ENCODE data around the gene RRP1.

The RRP1 gene

DNA sequence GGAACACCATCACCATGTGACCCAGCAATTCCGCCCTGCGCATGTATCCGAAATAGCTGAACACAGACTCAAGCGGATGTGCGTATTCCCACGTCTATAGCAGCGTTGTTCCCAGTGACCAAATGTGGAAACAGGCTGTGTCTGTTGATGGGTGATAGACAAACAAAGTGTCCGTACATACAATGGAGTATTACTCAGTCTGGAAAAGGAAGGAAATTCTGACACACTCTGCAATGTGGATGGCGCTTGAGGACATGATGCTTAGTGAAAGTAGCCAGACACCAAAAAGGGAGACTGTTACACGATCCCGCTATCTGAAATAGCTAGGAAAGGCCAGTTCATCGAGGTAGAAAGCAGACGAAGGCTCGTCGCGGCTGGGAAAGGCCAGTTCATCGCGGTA lies 44.7 kb upstream of the RRP1 start:
- Histone ChIP-seq H3K27me3 (no peaks in the 10 kb centered on the region), H3K9me3 (no peaks in the 10 kb centered on the region), H3K36me3 (peaks cover 90% of the 10 kb centered on the region), H3K27ac (no peak overlapping the region), H3K4me3 (ENCODE audit: low read depth in 1 of 2, low read length in 1 of 2) (no peak overlapping the region), H3K4me1 (ENCODE audit: control insufficient read depth in 1 of 2, insufficient read depth in 1 of 2, low read depth in 1 of 2, low read length in 1 of 2) (peaks cover 0 to 3% of the 10 kb centered on the region in 2 experiments)
- TF ChIP-seq CTCF (IDR thresholded peaks at IDR 0.05), result no peak

- Histone ChIP-seq H3K27ac (no peak overlapping the region), H3K4me3 (ENCODE audit: low read depth in 1 of 2, low read length in 1 of 2) (no peak overlapping the region), H3K27me3 (no peaks in the 10 kb centered on the region), H3K9me3 (no peaks in the 10 kb centered on the region), H3K36me3 (peaks cover 96% of the 10 kb centered on the region), H3K4me1 (ENCODE audit: control insufficient read depth in 1 of 2, insufficient read depth in 1 of 2, low read depth in 1 of 2, low read length in 1 of 2) (no peaks in the 10 kb centered on the region)
- no peak for TF ChIP-seq CTCF (IDR thresholded peaks at IDR 0.05)
Observed at GRCh38 chr21:43745772-43746517, 43.4 kb upstream of the RRP1 start.

- Histone ChIP-seq H3K4me1 (ENCODE audit: control insufficient read depth in 1 of 2, insufficient read depth in 1 of 2, low read depth in 1 of 2, low read length in 1 of 2) (no peaks in the 10 kb centered on the region), H3K27me3 (no peaks in the 10 kb centered on the region), H3K27ac (no peak overlapping the region), H3K4me3 (ENCODE audit: low read depth in 1 of 2, low read length in 1 of 2) (no peak overlapping the region), H3K36me3 (peaks cover 100% of the 10 kb centered on the region), H3K9me3 (no peaks in the 10 kb centered on the region)
- no peak for TF ChIP-seq CTCF (IDR thresholded peaks at IDR 0.05)
Observed at GRCh38 chr21:43748622-43749021, 40.8 kb upstream of the RRP1 start.

GRCh38 chr21:43749651-43750262 lies 39.6 kb upstream of the RRP1 start:
- H3K27me3 ChIP-seq, result no peaks in the 10 kb centered on the region
- H3K36me3 ChIP-seq, result peaks cover 100% of the 10 kb centered on the region
- no peaks in the 10 kb centered on the region for H3K4me1 ChIP-seq (ENCODE audit: control insufficient read depth in 1 of 2, insufficient read depth in 1 of 2, low read depth in 1 of 2, low read length in 1 of 2)
- peak overlapping the region; percentile 25 for H3K27ac ChIP-seq
- H3K4me3 ChIP-seq (ENCODE audit: low read depth in 1 of 2, low read length in 1 of 2), result no peak overlapping the region
- TF ChIP-seq CTCF (IDR thresholded peaks at IDR 0.05), result no peak
- no peaks in the 10 kb centered on the region for H3K9me3 ChIP-seq

DNA sequence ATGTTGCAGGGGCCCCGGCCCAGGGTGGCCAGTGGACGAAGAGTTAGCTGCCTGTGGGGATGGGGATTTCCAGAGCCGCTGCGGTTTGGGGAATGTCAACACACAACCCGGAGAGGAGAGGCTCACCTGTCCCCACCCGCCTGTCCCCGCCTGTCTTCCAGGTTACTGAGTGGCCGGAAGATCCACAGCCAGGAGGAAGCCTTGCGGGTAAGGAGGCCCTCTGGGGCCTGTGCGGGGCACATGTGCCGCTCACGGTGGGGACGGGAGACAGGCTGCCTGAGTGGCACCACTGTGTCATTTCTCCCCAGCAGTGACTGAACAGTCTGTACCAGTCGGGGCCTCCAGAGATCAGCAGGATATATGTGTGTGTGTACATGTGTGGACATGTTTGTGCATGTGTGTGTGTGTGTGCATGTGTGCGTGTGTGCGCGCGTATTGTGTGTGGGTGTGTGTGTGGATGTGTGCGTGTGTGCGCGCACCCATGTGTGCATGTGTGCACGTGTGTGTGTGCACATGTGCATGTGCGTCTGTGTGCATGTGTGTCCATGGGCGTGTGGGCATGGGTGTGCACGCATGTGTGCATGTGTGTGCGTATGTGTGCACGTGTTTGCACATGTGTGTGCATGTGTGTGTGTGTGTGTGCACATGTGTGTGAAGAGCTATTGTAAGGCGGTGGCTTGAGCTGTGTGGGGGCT lies 38.9 kb upstream of the RRP1 start:
- Histone ChIP-seq H3K4me3 (ENCODE audit: low read depth in 1 of 2, low read length in 1 of 2) (no peak overlapping the region), H3K27ac (no peak overlapping the region), H3K9me3 (no peaks in the 10 kb centered on the region), H3K36me3 (peaks cover 100% of the 10 kb centered on the region), H3K4me1 (ENCODE audit: control insufficient read depth in 1 of 2, insufficient read depth in 1 of 2, low read depth in 1 of 2, low read length in 1 of 2) (no peaks in the 10 kb centered on the region), H3K27me3 (no peaks in the 10 kb centered on the region)
- no peak for TF ChIP-seq CTCF (IDR thresholded peaks at IDR 0.05)
